Epithelial cell of umbilical artery (primary cell): ENCODE measurements around the gene GNG11. TPM values are rescaled to one million over a fixed set of nuclear protein-coding genes. Genes with fewer than 3 reads are reported as not detected.

Source experiments
- total RNA-seq: library from RNA; depleted of rRNA; stranded (reverse); fragments of >200 nt; gene quantifications from 2 replicates; pipeline ENCODE4 v1.2.3, GENCODE V29; 2014

The GNG11 gene
- total RNA-seq = 171 and 334 TPM in 2 replicates

DNA sequence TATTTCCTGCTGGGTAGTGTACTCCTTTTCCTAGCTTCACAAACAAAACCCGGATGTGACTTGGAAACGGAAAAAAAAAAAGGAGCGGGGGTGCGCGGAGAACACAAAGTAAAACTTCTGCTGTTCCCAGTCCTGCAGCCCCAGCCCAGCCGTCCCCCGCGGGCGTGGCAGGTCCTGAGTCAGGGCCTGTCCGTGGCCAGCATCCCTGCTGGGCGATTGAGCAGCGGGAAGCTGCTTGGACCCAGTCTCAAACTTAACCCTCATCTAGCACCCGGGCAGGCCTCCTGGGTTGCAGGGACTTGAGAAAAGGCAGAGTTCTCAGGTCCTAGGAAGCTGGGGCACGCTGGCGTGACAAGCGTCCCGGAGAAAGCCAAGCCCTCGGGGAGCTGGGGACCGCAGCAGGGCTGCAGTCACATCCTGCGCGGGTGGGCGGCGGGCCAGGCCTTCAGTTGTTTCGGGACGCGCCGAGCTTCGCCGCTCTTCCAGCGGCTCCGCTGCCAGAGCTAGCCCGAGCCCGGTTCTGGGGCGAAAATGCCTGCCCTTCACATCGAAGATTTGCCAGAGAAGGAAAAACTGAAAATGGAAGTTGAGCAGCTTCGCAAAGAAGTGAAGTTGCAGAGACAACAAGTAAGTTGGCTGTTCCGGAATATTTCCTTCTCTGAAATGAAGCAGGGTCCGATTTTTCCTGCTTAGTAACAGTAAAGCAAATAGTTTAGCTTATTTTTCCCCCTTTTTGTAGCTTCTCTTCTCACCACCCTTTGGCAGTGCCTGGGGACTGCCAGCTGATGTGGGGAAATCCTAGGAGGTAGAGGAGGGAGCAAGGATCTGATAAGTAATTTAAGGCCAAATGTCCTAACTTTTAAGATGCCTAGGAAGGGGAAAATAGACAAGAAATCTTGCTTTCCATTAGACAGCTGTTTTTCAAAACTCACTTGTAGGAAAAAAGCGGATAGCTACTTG, at the start of gene GNG11:
TSS of gene GNG11 (plus strand) at position 129 of the 960 bp plus-strand sequence. CDS start at position 532, 403 bp downstream.

GRCh38 chr7:93890464-93891068, 31.0 kb upstream of the GNG11 start, which contains the start of gene TFPI2:
TFPI2 (minus strand) TSS chr7:93890753; CDS start chr7:93890678, 75 bp downstream.

DNA sequence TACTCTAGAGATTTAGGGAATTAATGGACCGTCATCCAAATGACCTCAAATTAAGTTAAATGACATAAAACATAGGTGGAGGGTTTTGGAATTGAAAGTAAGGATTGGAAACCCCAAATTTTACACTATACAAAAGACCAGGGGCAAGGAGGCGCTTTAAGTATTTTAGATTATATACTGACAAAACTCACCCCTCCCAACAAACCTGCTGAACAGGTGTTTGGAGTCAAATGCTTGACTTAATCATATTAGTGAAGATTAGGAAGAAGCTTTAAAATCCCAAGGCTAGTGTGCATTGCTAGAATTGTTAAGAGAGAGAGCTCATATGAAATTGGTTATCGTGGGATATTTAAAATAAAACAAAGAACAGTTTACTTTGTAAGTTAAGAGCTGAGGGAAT, 15.3 kb upstream of the GNG11 start, which contains the start of gene GNGT1:
TSS of gene GNGT1 (plus strand) at position 301 of the 400 bp plus-strand sequence. CDS start 180 bp downstream, outside the sequence.

Other genes starting within 250 kb of the GNG11 start
- gene TFPI2, start 31.0 kb upstream of the GNG11 start, total RNA-seq = 40.3 and 254 TPM in 2 replicates
- not detected in 2 replicates for gene GNGT1, start 15.2 kb upstream of the GNG11 start, total RNA-seq
- gene BET1, start 82.6 kb downstream of the GNG11 start, total RNA-seq = 36.1 and 56.1 TPM in 2 replicates